A673 (cell line): ENCODE data around the gene CCDC106. TPM values are rescaled to one million over a fixed set of nuclear protein-coding genes. Genes with fewer than 3 reads are reported as not detected.

ENCODE experiments used
- BruUV-seq: library from RNA; stranded (reverse); fragments of 400-500 nt; replicated peaks from 2 replicates; lab custom pipeline; 2021; lab: Mats Ljungman, UMichigan
- CTCF ChIA-PET: fragments of 300-600 bp; sonication (Branson Sonifier 250); formaldehyde crosslinking; loops from one replicate; lab custom pipeline; 2022; ENCODE audit warnings: antibody characterized with exemption; lab: Charles Lee
- POLR2A ChIA-PET: fragments of 300-600 bp; sonication (Branson Sonifier 250); formaldehyde crosslinking; loops from one replicate; lab custom pipeline; 2022; ENCODE audit warnings: antibody characterized with exemption; ENCODE audit not compliant: low non-redundant PET; lab: Charles Lee
- DNase-seq: peaks from one replicate; pipeline ENCODE4 v3.0.0-alpha.2; 2015; ENCODE audit warnings: low spot score
- H3K27ac ChIP-seq: fragments of 200-600 bp; sonication (generic); 2 replicates; pipeline ENCODE4 v1.5.1; 2016; ENCODE audit warnings: mixed run types, low read depth, mild to moderate bottlenecking, mixed read lengths, antibody characterized with exemption, low read length; ENCODE audit not compliant: poor library complexity, severe bottlenecking
- H3K27me3 ChIP-seq: fragments of 200-600 bp; sonication (generic); replicated peaks from 2 replicates; pipeline ENCODE4 v1.6.1; 2017; ENCODE audit warnings: mixed run types, low read depth, mild to moderate bottlenecking, mixed read lengths, antibody characterized with exemption, low read length; ENCODE audit not compliant: insufficient read depth, poor library complexity
- H3K36me3 ChIP-seq: fragments of 200-600 bp; sonication (generic); 2 replicates; pipeline ENCODE4 v1.6.1; 2016; ENCODE audit warnings: mixed run types, mild to moderate bottlenecking, mixed read lengths, antibody characterized with exemption, low read length; ENCODE audit not compliant: insufficient read depth, poor library complexity, severe bottlenecking
- H3K4me1 ChIP-seq: fragments of 200-600 bp; sonication (generic); 2 replicates; pipeline ENCODE4 v1.6.1; 2017; ENCODE audit warnings: mixed run types, mild to moderate bottlenecking, mixed read lengths, antibody characterized with exemption, low read length; ENCODE audit not compliant: insufficient read depth, poor library complexity, severe bottlenecking
- H3K4me3 ChIP-seq: fragments of 200-600 bp; sonication (generic); 2 replicates; pipeline ENCODE4 v1.5.1; 2016; ENCODE audit warnings: low read depth, mixed run types, mild to moderate bottlenecking, mixed read lengths, low read length; ENCODE audit not compliant: poor library complexity, severe bottlenecking
- H3K9me3 ChIP-seq: fragments of 200-600 bp; sonication (generic); 2 replicates; pipeline ENCODE4 v1.6.1; 2016; ENCODE audit warnings: mixed run types, low read depth, mild to moderate bottlenecking, mixed read lengths, antibody characterized with exemption, low read length; ENCODE audit not compliant: poor library complexity, severe bottlenecking
- EZH2 ChIP-seq: fragments of 200-600 bp; sonication (generic); IDR thresholded peaks from 2 replicates; pipeline ENCODE4 v1.6.1; 2017; ENCODE audit warnings: borderline replicate concordance, low read depth, mild to moderate bottlenecking, mixed read lengths, antibody characterized with exemption, low read length; ENCODE audit not compliant: poor library complexity, severe bottlenecking
- intact Hi-C: fragments of 100-400 bp; cut with micrococcal nuclease; formaldehyde crosslinking; loops from one replicate; pipeline ENCODE4 v1.10.0; 2022; ENCODE audit not compliant: unreplicated experiment
- total RNA-seq: library from RNA; stranded (reverse); gene quantifications from 2 replicates; pipeline ENCODE4 v1.2.3, GENCODE V29; 2021
- TF ChIP-seq, protein P1 (sequence below): fragments of 300-800, 200-600 bp; sonication (generic); conservative IDR thresholded peaks from 2 replicates; pipeline ENCODE4 v1.5.1; 2017; ENCODE audit warnings: low read depth, mild to moderate bottlenecking, antibody characterized with exemption, low read length, moderate library complexity, mixed read lengths

Gene CCDC106
- total RNA-seq, 1 experiment from 2014 or later = 41.5 TPM

DNA sequence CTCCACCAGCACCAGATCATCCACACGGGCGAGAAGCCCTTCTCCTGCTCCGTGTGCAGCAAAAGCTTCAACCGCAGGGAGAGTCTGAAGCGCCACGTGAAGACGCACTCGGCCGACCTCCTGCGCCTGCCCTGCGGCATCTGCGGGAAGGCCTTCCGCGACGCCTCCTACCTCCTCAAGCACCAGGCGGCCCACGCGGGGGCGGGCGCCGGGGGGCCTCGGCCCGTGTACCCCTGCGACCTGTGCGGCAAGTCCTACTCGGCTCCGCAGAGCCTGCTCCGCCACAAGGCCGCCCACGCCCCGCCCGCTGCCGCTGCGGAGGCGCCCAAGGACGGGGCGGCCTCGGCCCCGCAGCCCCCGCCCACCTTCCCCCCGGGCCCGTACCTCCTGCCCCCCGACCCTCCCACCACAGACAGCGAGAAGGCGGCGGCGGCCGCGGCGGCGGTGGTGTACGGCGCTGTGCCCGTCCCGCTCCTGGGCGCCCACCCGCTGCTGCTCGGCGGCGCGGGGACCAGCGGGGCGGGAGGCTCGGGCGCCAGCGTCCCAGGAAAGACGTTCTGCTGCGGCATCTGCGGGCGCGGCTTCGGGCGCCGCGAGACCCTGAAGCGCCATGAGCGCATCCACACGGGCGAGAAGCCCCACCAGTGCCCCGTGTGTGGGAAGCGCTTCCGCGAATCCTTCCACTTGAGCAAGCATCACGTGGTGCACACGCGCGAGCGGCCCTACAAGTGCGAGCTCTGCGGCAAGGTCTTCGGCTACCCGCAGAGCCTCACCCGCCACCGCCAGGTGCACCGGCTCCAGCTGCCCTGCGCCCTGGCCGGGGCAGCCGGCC, 33.1 kb upstream of the CCDC106 start:
- no TSS peak for BruUV-seq
- ChIA-PET CTCF (no interaction called here), POLR2A (no interaction called here)
- no peak for DNase-seq
- Histone ChIP-seq H3K27ac (no peak overlapping the region), H3K4me1 (no peaks in the 10 kb centered on the region), H3K36me3 (peaks cover 24% of the 10 kb centered on the region), H3K9me3 (no peaks in the 10 kb centered on the region), H3K4me3 (no peak overlapping the region), H3K27me3 (no peaks in the 10 kb centered on the region)
- intact Hi-C loops = no loop called here
- no peak for TF ChIP-seq EZH2
- TF ChIP-seq, protein P1, sequence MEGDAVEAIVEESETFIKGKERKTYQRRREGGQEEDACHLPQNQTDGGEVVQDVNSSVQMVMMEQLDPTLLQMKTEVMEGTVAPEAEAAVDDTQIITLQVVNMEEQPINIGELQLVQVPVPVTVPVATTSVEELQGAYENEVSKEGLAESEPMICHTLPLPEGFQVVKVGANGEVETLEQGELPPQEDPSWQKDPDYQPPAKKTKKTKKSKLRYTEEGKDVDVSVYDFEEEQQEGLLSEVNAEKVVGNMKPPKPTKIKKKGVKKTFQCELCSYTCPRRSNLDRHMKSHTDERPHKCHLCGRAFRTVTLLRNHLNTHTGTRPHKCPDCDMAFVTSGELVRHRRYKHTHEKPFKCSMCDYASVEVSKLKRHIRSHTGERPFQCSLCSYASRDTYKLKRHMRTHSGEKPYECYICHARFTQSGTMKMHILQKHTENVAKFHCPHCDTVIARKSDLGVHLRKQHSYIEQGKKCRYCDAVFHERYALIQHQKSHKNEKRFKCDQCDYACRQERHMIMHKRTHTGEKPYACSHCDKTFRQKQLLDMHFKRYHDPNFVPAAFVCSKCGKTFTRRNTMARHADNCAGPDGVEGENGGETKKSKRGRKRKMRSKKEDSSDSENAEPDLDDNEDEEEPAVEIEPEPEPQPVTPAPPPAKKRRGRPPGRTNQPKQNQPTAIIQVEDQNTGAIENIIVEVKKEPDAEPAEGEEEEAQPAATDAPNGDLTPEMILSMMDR = no peak

DNA sequence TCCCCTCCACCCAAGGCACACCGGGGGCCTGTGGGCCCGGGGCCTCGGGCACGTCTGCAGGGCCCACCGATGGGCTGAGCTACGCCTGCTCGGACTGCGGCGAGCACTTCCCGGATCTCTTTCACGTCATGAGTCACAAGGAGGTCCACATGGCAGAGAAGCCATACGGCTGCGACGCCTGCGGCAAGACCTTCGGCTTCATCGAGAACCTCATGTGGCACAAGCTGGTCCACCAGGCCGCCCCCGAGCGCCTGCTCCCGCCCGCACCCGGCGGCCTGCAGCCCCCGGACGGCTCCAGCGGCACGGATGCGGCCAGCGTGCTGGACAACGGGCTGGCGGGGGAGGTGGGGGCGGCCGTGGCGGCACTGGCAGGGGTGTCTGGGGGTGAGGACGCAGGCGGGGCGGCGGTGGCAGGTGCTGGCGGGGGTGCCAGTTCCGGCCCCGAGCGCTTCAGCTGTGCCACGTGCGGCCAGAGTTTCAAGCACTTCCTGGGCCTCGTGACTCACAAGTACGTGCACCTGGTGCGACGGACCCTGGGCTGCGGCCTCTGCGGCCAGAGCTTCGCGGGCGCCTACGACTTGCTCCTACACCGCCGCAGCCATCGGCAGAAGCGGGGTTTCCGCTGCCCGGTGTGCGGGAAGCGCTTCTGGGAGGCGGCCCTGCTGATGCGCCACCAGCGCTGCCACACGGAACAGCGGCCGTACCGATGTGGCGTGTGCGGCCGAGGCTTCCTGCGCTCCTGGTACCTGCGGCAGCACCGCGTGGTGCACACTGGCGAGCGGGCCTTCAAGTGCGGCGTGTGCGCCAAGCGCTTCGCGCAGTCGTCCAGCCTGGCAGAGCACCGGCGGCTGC, 32.2 kb upstream of the CCDC106 start:
- Histone ChIP-seq H3K4me3 (no peak overlapping the region), H3K9me3 (no peaks in the 10 kb centered on the region), H3K4me1 (no peaks in the 10 kb centered on the region), H3K36me3 (peaks cover 28% of the 10 kb centered on the region), H3K27me3 (no peaks in the 10 kb centered on the region), H3K27ac (no peak overlapping the region)
- TF ChIP-seq, protein P1 = no peak
- no peak for TF ChIP-seq EZH2
- ChIA-PET POLR2A (no interaction called here), CTCF (no interaction called here)
- DNase-seq = no peak
- intact Hi-C loops = no loop called here
- no TSS peak for BruUV-seq

DNA sequence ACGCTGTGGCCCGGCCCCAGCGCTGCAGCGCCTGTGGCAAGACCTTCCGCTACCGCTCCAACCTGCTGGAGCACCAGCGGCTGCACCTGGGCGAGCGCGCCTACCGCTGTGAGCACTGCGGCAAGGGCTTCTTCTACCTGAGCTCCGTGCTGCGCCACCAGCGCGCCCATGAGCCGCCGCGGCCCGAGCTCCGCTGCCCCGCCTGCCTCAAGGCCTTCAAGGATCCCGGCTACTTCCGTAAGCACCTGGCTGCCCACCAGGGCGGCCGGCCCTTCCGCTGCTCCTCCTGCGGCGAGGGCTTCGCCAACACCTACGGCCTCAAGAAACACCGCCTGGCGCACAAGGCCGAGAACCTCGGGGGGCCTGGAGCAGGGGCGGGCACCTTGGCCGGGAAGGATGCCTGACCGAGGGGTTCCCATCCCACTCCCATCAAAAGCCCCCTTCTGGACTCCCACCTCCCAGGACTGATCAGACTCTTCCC, 31.6 kb upstream of the CCDC106 start:
- Histone ChIP-seq H3K4me3 (no peak overlapping the region), H3K9me3 (no peaks in the 10 kb centered on the region), H3K27me3 (no peaks in the 10 kb centered on the region), H3K36me3 (peaks cover 29% of the 10 kb centered on the region), H3K27ac (no peak overlapping the region), H3K4me1 (no peaks in the 10 kb centered on the region)
- POLR2A ChIA-PET = no interaction called here
- intact Hi-C loops = no loop called here
- TF ChIP-seq EZH2 = no peak
- TF ChIP-seq, protein P1 = no peak
- CTCF ChIA-PET = no interaction called here
- BruUV-seq = no TSS peak
- DNase-seq = no peak
